GM21367 (cell line): ENCODE measurements around the gene SUN1.
"Not testable (repeated sequence)": the region's sequence is repeated elsewhere in the genome, so short reads cannot be mapped to it uniquely, and the experiment has no call there.

Source experiments
- ATAC-seq: cut with Tn5 transposase; IDR thresholded peaks from one replicate; pipeline ENCODE4 v1.9.1; 2021; ENCODE audit not compliant: unreplicated experiment

The SUN1 gene

DNA sequence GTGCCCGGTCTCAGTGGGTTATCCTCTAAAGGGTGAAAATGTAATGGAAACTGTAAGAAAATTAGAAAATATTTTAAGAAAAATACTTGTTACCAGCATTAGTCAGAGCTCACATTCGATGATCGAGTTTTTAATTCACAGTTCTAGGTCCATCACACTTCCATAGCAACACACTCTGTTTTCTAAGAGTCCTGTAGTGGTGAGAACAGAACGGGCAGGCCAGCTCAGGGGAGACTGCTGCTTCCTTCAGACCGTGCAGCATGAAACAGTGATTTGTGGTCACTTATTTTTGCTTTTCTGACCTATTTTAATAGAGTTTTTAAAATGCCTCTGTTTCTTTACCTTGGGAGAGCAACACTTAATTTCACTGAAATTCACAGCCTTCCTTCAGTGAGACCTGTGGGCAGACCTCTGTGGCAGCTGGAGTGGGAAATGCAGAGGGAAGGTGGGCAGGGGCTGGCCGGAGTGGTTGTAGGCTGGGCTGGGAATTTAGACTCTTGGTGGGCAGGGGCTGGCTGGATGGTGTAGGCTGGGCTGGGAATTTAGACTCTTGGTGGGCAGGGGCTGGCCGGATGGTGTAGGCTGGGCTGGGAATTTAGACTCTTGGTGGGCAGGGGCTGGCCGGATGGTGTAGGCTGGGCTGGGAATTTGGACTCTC lies 1.5 kb downstream of the SUN1 start:
- ATAC-seq = no peak

GRCh38 chr7:834277-834676 lies 2.0 kb downstream of the SUN1 start:
- no peak for ATAC-seq

DNA sequence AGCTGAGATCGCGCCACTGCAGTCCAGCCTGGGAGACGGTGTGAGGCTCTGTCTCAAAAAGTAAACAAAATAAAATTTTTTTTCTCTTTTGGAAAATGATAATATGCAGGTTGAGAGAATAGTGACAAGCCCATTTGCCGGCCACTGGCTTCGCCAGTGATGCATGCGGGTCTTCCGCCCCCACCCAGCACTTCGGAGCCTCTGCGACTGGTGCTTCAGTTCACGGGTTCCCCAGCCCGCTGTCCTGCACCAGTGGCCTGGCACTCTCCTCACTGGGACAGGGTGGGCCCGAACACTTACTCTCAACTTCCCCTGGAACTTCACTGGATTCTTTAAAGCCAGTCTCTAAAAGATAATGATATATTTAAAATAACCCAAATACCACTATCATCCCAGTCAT lies 2.7 kb downstream of the SUN1 start:
- ATAC-seq = no peak

DNA sequence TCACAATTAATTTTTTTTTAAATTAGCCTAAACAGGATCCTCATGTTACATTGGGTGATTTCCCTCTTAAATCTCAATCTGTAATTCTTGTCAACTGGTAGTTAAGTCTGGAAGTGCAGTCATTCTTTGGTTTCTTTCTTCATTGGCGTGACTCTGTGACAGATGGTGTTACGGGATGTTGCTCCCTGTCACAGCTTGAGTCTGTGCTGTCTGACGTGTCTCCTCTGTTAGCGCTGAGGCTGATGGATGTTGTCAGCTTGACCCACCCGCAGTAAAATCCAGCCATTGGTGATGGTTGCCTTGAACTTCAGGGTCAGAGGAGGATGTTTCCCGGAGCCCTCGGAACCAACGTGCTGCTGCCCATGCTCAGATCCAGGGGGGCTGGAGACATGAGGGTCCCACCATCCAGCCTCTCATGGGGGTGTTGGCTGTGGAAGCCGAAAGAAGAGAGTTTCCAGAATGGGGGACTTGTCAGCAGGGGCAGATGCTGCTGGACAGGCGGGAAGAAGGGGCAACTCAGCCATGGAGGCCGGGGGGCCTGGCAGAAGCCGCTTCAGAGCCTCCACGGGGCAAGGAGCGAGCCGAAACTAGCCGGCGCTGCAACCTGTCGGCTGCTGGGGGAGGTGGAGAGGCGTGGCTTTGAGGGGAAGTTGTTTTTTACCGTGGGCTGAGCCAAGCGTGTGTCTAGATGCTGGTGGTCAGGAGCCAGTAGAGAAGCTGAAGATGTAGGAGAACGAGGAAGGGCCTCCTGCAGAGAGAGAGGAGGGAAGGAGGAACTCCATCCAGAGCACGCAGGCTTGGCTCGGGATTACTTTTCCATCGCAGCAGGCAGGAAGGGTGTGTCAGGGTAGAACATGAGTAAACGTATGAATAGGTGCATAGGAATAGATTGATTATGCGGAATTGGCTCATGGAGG lies 3.5 kb downstream of the SUN1 start:
- ATAC-seq = no peak

DNA sequence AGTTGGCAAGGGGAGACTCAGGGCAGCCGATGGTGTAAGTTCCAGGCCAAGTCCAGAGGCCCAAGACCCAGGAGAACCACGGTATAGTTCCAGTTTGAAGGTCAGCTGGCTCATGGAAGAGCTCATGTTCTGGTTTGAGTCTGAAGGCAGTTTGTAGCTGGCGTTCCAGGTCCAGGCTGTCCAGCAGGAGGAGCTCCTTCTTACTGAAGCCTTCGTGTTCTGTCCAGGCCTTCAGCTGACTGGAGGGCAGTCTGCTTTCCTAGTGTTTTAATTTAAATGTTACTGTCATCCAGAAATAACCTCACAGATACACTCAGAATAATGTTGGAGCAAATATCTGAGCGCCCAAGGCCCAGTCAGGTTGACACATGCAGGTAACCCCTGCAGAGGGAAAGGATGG lies 4.2 kb downstream of the SUN1 start:
- ATAC-seq = no peak

- ATAC-seq = no peak
These were observed 4.7 kb downstream of the SUN1 start for GRCh38 chr7:837001-837400.

DNA sequence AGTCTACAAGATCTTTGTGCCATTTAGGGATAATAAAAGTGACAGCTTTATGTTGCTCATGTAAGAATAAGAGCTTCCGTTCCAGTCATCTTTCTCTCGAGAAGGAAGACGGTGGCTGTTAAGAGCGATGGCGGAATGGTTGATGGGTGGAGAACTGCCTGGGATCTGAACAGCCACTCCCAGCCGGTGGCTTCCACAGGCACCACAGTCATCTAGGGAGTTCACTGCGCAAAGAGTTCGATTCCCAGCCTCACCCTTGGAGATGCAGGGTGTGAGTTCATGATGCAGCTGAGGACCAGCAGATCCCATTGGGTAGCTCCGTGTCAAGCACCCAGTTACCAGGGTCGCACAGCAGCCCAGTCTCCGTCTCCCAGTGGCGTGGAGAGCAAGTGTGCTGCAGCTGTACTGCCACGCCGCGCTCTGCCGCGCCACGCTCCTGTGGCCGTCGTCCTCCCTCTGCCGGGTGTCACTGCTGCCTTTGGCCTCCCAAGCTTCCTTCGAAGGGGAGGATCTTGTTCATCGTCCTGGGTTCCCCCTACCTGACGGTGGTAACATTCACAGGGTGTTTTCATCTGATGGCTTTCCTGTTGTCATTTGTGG lies 7.8 kb downstream of the SUN1 start:
- ATAC-seq = no peak

DNA sequence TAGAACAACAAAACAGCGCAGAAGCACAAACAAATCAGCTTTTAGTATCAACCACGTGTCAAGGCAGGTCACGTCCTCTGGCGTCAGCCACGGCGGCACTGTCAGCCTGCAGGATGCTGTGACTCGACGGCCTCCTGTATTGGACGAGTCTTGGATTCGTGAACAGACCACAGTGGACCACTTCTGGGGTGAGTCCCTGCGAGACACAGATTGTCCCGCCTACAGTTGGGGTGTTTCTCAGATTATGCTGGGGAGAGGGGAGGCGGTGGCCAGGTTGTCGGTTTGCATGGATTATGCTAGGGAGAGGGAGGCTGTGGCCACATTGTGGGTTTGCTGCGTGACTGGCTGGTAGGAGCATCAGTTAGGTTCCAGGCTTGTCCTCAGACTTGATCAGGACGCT lies 9.7 kb downstream of the SUN1 start:
- no peak for ATAC-seq

- ATAC-seq = no peak
These were observed 10.3 kb downstream of the SUN1 start for GRCh38 chr7:842431-843031.

- ATAC-seq = no peak
These were observed 11.0 kb downstream of the SUN1 start for GRCh38 chr7:843230-843629.

DNA sequence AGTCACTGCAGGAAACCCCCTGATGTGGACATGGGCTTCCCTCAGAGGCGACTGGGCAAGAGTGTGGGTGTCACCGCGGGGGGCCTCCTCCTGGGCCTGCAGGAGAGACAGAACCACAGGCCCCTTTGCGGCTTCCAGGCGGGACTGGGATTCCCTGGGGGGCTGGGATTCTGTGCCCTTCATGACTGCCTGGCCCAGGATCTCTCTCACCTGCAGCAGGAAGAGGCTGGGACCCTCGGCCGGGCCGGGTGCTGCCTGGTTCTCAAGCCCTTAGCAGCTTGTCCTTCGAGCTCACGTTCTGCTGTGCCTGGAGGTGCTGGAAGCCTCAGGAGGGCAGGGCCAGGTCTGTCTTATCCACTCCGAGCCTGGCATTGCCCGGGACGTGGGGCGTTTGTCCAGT lies 11.8 kb downstream of the SUN1 start:
- no peak for ATAC-seq

- ATAC-seq = no peak
These were observed 12.2 kb downstream of the SUN1 start for GRCh38 chr7:844514-844913.

GRCh38 chr7:845091-845490 lies 12.8 kb downstream of the SUN1 start:
- ATAC-seq = no peak

- no peak for ATAC-seq
These were observed 13.5 kb downstream of the SUN1 start for GRCh38 chr7:845731-846130.

DNA sequence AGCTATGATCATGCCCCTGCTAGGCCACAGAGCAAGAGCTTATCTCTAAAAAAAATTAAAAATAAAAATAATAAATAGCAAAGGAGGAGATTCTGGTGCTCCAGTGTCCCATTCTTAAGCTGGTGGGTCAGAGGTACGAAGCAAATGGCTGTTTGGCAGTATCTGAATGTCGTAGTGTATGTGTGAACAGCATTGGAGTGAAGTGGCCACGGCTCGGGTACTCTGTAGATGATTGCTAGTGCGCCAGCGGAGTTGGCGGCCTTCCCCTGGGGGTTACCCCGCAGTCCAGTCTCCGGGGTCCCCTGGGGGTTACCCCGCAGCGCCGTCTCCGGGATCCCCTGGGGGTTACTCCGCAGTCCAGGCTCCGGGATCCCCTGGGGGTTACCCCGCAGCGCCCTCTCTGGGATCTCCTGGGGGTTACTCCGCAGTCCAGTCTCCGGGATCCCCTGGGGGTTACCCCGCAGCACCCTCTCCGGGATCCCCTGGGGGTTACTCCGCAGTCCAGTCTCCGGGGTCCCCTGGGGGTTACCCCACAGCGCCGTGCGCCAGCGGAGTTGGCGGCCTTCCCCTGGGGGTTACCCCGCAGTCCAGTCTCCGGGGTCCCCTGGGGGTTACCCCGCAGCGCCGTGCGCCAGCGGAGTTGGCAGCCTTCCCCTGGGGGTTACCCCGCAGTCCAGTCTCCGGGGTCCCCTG lies 14.8 kb downstream of the SUN1 start:
- ATAC-seq = not testable (repeated sequence)

- not testable (repeated sequence) for ATAC-seq
These were observed 15.5 kb downstream of the SUN1 start for GRCh38 chr7:847728-848127.

GRCh38 chr7:849145-849544 lies 16.9 kb downstream of the SUN1 start:
- no peak for ATAC-seq

DNA sequence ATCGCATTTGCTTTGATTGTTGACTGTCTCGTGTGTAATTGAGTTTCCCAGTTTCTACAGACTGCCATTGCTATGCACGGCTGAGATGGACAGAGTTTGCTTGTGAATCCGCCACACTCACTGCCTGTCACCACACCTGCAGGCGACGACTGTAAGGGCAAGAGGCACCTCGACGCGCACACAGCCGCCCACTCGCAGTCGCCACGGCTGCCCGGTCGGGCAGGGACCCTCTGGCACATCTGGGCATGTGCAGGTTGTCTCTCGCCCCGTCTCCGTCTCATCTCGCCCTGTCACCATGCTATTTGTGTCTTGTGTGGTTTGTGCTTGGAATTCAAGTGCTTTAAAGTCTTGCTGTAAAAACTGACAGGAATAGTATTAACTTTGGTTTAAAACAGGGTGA lies 17.5 kb downstream of the SUN1 start:
- no peak for ATAC-seq

- no peak for ATAC-seq
These were observed 18.9 kb downstream of the SUN1 start for GRCh38 chr7:851204-851603.

DNA sequence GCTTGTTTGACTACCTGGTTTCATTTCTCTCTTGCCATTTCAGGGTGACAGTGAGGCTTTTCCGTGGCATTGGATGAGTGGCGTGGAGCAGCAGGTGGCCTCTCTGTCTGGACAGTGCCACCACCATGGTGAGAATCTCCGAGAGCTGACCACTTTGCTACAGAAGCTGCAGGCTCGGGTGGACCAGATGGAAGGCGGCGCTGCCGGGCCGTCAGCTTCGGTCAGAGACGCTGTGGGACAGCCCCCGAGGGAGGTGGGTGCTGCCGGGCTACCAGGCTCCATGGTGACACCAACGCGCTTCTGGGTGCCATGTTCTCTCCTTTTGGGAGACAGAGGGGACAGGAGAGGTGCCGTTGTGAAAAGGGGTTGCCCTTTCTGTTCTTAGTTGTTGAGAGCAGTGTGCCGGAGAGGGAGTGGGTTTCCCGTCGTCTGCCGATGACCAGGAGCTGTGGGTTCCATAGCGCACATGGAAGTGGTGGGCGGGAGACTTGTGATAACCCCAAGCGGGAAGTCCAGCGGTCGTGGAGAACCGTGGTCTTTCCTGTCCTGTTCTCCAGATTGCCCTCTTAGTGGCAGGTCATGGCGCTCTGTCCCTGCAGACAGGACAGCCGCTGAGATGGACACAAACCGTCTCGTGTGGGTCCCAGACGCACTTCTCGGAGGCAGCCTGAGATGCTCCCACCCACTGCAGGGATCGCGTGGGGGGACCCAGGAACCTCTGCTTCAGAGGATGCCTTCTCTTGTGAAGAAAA lies 21.3 kb downstream of the SUN1 start:
- no peak for ATAC-seq
